RKO (cell line): ENCODE data around the gene MBD4.
A peak's percentile ranks its signal among the peaks of the same experiment; 100 is the strongest.
"Not testable (repeated sequence)": the region's sequence is repeated elsewhere in the genome, so short reads cannot be mapped to it uniquely, and the experiment has no call there.

Experiments used
- DNase-seq: peaks from one replicate; pipeline ENCODE4 v3.0.0-alpha.2; 2016; ENCODE audit warnings: low spot score

MBD4 gene

DNA sequence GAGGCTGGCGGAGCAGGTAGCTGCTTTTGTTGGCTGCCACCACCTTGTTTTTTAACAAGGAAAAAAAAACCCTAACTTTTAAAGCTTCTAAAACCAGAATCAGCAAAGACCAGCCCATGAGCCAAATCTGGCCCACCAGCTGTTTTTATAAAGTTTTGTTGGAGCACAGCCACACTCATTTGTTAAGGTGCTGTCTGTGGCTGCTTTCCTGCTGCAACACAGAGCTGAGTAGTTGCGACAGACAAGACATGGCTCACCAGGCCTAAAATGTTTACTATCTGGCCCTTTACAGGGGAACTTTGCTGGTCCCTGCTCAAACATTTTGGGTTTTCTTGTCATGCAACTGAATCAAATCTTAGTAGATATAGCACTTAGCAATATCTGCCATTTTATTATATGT is 30.2 kb downstream of the MBD4 start:
- DNase-seq, result no peak

- no peak for DNase-seq
Measured at GRCh38 chr3:129404610-129405009, 35.1 kb downstream of the MBD4 start.

DNA sequence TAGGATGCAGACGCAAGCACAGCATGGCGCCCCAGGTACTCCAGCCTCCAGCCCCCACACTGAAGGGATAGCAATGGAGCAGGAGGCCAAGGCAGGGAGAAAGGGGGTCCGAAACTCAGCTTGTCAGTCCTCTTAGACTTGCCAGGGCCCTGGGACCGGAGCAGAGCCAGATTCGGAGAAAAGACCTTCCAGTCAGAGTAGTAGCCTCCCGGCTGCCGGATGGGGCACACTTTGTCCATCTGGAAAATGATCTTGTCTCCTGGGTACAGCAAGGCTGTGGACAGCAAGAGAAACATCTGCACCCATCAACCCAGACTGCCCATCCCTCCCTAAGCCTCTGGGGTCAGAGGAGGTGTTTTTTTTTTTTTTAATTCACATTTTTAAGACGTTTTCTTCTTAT is 35.6 kb downstream of the MBD4 start:
- DNase-seq, result no peak

DNA sequence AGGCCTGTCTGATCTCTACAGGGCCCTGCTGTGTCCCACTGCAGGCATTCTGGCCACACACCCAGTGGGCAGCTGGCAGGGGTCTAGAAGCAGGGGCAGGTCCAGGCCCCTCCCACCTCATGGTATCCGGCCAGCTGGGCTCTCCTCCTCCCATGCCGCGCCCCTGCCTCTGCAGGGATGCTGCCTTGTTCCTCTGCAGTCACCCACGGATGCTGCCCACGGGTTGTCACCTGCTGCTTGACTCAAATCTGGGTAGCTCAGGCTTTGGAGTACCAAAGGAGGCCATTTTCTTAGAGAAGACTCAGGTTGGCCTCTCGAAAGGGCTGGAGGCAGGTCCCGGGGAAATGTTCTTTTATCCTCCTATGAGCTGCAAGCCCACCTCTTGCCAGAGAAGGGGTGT is 36.3 kb downstream of the MBD4 start:
- DNase-seq, result no peak

DNA sequence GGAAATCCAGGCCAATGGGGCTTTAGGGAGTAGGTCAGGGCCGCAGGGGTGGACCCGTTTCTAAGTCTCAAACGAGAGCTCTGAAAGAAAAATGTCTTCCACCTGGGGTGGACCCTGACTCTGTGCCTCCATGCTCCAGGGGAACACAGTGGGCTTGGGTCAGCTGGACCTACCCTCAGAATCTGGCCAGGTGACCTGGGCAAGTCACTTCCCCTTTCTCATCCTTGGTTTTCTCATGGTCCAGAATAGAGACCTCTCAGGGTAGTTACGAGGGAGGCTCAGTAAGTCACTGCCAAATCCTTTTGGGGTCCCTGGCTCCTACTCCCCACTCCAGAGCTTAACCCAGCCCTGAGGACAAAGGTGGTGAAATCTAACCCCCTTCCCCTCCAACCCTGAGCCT is 37.1 kb downstream of the MBD4 start:
- DNase-seq, result no peak

GRCh38 chr3:129402210-129402609 is 37.5 kb downstream of the MBD4 start:
- no peak for DNase-seq

DNA sequence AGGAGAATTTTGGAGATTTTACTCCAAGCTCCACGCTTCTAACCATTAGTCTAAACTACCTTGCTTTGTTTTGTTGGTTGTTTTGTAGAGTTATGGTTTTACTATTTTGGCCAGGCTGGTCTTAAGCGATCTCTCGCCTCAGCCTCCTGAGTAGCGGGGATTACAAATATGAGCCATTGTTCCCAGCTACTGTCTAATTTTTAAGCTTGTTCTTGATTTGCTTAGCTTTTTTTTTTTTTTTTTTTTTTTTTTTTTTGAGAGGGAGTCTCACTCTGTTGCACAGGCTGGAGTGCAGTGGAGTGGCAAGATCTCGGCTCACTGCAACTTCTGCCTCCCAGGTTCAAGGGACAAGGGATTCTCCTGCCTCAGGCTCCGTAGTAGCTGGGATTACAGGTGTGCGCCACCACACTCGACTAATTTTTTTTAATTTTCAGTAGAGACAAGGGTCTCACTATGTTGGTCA is 39.8 kb downstream of the MBD4 start:
- peak; percentile 85 for DNase-seq

GRCh38 chr3:129399145-129399894 is 40.4 kb downstream of the MBD4 start:
- peak; percentile 96 for DNase-seq

GRCh38 chr3:129398803-129399144 is 41.0 kb downstream of the MBD4 start:
- peak; percentile 36 for DNase-seq

DNA sequence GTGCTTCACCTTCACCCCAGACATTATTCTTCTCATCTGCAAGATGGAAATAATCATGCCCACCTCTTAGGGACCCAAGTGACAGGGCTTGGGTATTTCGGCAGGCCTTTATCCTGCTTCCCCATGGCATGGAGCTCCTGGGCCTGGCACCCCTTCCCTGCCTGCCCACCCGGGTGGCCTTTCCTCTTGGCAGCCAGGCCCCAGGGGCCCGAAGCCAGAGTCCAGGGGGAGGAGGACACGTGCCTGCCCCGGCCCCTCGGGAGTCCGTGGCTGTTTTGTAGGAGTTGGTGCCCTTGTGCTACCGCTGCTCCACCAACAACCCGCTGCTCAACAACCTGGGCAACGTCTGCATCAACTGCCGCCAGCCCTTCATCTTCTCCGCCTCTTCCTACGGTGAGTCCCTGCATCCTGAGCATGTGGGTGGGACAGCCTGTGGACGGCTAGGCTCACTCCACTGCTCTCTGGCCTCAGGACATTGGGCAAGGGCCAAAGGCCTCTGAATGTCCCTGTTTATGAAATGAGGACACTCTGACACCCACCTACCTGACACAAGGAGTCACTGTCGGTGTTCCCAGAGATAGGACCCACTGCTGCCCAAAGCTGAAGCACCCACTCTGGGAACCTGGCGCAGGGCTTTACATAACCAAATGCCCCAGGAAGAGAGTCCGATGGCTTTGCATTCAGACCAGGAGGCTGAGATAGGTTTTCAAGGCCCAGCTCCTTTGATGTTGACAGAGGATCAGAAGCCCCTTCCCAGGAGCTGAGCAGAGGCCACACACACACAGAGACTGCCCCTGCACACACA is 45.8 kb downstream of the MBD4 start:
- DNase-seq, result not testable (repeated sequence)

DNA sequence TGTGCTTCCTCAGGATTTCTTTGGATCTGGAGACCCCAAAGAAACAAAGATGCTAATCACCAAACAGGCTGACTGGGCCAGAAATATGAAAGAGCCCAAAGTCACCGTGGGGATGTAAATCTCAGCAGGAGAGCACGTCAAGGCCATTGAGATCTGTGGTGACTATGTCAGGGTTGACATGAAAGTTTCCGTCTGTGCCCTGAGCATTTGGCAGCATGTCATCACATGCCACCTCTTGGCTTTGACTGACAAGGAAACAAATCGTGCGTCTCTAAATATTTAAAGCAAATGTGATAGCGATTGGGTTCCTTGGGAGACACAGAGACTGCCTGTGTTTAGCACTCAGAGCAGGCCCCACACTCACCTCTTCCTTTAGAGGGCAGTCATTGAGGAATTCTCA is 46.5 kb downstream of the MBD4 start:
- no peak for DNase-seq

- not testable (repeated sequence) for DNase-seq
Measured at GRCh38 chr3:129392106-129392887, 47.5 kb downstream of the MBD4 start.

DNA sequence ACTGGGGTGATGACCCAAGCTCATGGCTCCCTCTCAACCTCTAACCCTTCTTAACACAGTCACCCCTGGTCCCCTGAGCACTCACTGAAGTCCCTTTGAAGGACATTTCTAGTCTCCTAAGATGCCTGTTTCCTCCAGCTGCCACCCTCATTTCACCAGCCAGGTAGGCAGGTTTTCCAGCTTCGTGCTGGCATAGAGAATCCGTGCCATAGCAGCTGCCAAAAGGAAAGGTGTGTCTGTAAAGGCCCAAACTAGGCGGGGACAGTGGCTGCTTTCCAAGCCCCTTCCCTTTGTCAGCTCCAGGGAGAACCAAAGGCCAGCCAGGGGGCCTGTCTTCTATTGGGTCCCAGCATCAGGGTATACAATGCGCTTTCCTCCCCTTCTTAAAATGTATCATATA is 48.2 kb downstream of the MBD4 start:
- not testable (repeated sequence) for DNase-seq

DNA sequence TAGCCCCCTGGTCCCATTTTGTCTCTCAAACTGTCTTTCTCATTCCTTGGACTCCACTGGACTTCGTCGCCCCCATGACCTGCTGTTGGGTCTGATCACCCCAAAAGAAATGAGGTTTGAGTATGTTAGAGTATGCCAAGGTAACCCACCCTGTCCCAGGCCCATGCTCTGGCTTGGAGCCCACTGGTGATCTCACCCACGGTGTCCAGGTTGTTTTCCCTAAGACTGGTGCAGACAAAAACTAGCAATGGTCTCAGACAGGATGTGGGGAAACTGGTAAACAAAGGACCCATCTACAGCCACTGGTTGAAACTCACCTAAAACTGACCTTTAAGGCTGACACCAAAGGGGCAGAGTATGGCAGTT is 50.2 kb downstream of the MBD4 start:
- no peak for DNase-seq

DNA sequence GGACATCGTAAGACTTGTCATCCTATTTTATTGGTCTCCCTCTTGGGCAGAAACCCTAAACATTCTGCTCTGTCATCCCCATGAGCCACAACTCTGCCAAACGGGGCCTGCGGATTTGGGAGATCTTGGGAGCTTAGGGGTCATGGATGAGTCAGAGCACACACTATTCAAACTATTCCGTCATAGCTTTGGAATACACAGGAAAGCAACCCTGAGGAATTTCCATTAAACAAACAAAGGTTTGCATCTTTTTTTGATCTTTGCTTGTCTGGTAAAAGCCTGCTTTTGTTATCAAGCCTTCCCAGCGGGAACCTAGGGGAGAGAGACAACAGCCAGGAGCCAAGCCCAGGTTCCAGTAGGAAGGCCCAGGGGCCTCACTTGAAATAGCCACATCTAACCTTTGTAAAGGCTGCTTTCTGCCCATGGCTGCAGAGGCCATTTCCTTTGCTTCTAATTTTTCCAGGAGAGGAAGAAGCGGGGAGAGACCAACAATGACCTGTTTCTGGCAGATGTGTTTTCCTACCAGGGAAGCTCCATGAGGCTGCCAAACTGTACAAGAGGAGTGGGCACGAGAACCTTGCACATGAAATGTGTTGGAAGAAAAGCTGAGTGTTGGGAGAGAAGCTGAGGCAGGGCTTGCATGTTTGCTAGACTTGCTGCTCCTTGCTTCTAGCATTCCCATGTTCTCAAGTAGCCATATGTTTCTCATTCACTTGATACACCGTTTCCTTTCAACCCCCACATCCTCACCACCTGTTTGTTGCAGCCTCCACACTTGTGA is 50.8 kb downstream of the MBD4 start:
- not testable (repeated sequence) for DNase-seq

DNA sequence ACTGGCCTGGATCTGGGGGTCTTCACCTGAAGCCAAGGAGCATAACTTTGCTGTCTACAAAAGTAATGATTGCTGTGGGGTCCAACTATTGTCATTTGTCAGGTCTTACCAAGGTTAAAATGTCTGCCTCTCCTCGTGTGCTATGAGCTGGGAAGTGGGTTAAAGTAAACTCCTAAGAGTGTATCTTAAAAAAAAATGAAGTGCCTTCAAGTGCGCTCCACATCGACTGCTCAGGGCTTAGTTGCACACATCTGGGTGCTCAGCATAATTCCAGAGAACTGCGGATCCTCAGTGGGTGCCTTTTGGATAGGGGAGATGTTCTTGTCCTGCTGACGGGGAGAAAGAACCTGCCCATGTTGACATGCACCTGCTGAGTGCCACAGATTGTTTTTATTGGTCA is 52.3 kb downstream of the MBD4 start:
- no peak for DNase-seq

- DNase-seq, result no peak
Measured at GRCh38 chr3:129386984-129387383, 52.8 kb downstream of the MBD4 start.

- DNase-seq, result not testable (repeated sequence)
Measured at GRCh38 chr3:129385507-129385906, 54.2 kb downstream of the MBD4 start.

DNA sequence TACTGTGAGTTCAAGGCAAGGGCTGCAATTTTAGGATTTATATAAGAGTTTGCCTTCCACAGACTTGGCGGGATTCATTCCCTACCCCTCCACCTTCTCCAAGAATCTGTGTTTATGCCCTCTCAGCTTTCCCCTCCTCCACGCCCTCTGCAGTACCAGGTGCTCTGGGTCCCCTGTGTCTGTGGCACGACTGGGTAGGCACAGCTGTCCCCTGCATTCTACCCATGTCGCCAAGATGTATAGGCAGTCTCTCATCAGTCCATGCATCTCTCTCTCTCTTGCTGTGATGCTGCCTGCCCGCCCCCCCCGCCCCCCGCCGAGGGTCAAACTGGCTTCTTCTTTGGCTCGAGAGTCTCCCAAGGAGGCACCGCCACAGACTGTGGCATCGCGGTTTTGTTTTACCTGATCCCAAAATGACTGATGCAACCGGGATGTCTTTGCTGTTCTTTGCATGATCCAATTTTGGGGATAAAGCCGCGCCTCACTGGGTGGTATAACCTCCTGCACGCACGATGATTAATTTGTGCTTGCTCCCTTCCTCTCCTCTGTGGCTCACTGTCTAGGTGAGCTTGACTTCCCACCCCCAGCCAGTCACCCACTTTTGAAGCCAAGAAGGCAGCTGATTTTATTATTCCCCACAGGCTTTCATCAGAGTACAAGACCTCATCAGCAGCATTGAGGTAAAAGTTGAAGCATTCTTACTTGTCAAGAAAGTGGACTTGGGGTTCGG is 55.0 kb downstream of the MBD4 start:
- DNase-seq, result no peak

DNA sequence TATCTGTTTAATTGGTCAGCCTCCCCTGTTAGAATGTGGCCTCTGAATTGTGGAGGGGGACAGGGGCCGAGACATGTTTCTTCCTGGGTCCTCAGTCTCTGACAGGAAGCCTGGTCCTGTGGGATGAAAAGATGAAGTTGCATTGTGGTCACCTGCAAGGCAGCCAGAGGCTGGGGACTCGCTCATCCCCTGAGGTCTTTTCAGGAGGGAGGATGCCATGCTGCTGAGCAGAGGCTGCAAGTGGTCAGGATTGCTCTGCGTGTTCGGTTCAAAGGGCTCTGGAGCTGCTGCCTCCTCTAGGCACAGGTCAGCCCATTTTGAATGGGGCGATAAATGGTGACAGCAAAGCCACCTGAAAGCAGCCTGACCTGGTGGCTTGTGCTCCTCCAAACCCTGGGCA is 55.6 kb downstream of the MBD4 start:
- DNase-seq, result not testable (repeated sequence)

GRCh38 chr3:129383292-129383860 is 56.4 kb downstream of the MBD4 start:
- peak; percentile 80 for DNase-seq
